ENCODE measurements around the gene IL27RA. TPM values are rescaled to one million over a fixed set of nuclear protein-coding genes. Genes with fewer than 3 reads are reported as not detected.

The IL27RA gene
- total and polyA plus RNA-seq, 2 donors (not counting 1 experiment from before 2014, with no cell fraction given): 36.2 to 38.6 TPM

DNA sequence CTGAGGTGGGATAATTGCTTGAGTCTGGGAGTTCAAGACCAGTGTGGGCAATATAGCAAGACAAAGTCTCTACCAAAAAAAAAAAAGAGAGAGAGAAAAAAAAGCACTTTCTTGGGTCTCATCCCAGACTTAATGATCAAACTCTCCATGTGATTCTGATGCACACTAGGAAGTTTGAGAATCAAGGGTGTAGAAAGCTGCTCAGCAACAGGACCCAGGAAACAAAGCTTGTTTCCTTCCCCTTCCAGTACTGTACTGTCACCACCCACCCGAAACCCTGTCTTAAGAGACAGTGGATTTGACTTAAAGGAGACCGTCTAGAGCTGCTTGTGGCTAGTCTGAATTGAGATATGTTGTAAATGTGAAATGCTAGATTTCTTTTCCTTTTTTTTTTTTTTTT is 46.8 kb downstream of the IL27RA start:
- no peaks in the 10 kb centered on the region for H4K20me1 ChIP-seq (ENCODE audit: control insufficient read depth, insufficient read depth, low read length, poor library complexity, severe bottlenecking)
- H3K36me3 ChIP-seq (replicated peaks in 1 of 2; ENCODE audit: control extremely low read depth in 1 of 2, control insufficient read depth in 1 of 2, extremely low read depth in 1 of 2, insufficient read depth in 2 of 2, low read length in 1 of 2): no peaks in the 10 kb centered on the region
- TF ChIP-seq, protein P1, sequence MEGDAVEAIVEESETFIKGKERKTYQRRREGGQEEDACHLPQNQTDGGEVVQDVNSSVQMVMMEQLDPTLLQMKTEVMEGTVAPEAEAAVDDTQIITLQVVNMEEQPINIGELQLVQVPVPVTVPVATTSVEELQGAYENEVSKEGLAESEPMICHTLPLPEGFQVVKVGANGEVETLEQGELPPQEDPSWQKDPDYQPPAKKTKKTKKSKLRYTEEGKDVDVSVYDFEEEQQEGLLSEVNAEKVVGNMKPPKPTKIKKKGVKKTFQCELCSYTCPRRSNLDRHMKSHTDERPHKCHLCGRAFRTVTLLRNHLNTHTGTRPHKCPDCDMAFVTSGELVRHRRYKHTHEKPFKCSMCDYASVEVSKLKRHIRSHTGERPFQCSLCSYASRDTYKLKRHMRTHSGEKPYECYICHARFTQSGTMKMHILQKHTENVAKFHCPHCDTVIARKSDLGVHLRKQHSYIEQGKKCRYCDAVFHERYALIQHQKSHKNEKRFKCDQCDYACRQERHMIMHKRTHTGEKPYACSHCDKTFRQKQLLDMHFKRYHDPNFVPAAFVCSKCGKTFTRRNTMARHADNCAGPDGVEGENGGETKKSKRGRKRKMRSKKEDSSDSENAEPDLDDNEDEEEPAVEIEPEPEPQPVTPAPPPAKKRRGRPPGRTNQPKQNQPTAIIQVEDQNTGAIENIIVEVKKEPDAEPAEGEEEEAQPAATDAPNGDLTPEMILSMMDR (IDR thresholded peaks at IDR 0.05): no peak
- TF ChIP-seq EZH2 (IDR thresholded peaks at IDR 0.05; ENCODE audit: borderline replicate concordance, insufficient read depth, low read depth, low read length, poor library complexity, severe bottlenecking): no peak
- H3K4me2 ChIP-seq (replicated peaks; ENCODE audit: low read depth, low read length, poor library complexity, severe bottlenecking): no peak overlapping the region
- H2AFZ ChIP-seq (ENCODE audit: insufficient read depth, low read depth, low read length, poor library complexity, severe bottlenecking): no peak overlapping the region
- H3K4me3 ChIP-seq (ENCODE audit: control extremely low read depth in 1 of 5, extremely low read depth in 1 of 5, insufficient read depth in 1 of 5, low read depth in 2 of 5, low read length in 4 of 5): no peak overlapping the region
- H3K4me1 ChIP-seq (ENCODE audit: control insufficient read depth in 2 of 2, insufficient read depth in 2 of 2, low read length in 2 of 2): peaks cover 30 to 37% of the 10 kb centered on the region in 2 donors
- peaks cover 0 to 10% (median 4%) of the 10 kb centered on the region in 4 experiments for H3K27me3 ChIP-seq (replicated peaks in 1 of 4; ENCODE audit: control extremely low read depth in 1 of 4, control insufficient read depth in 3 of 4, insufficient read depth in 4 of 4, low read length in 3 of 4)
- no peaks in the 10 kb centered on the region for H3K9me3 ChIP-seq (ENCODE audit: control extremely low read depth in 1 of 3, control insufficient read depth in 2 of 3, insufficient read depth in 1 of 3, low read length in 2 of 3)
- no peak overlapping the region for H3K27ac ChIP-seq (ENCODE audit: low read length in 2 of 2)
- no peak overlapping the region for H3K9ac ChIP-seq (ENCODE audit: low read length)
- Mint-ChIP-seq H3K9me3 (ENCODE audit: insufficient read depth) (no peaks in the 10 kb centered on the region), H3K27me3 (peaks cover 2% of the 10 kb centered on the region), H3K4me1 (peaks cover 31% of the 10 kb centered on the region), H3K27ac (no peak overlapping the region), H3K4me3 (no peak overlapping the region)
- intact Hi-C loops (cut with micrococcal nuclease): no loop called here
- ChIA-PET POLR2A (interaction anchor here (0.7 to 0.9 kb wide), 3 partner anchors 39 to 290 kb away, joined by 4 to 7 read pairs (median 6); partner anchors contain the start of gene PRKACA), CTCF (interaction anchor here (0.7 to 2.4 kb wide), 7 partner anchors 9 to 340 kb away, joined by 3 to 10 read pairs (median 4); no protein-coding TSS in a partner anchor)
- WGBS (ENCODE audit: insufficient coverage): no CpG with 5 or more reads among the region's 2 CpGs
- no peak for ATAC-seq (ENCODE audit: low read depth)
- no peak for DNase-seq
- H3K79me2 ChIP-seq (ENCODE audit: control insufficient read depth, insufficient read depth, low read length): peaks cover 4% of the 10 kb centered on the region
